Keratinocyte (primary cell): ENCODE measurements around the gene DMGDH. TPM values are rescaled to one million over a fixed set of nuclear protein-coding genes. Genes with fewer than 3 reads are reported as not detected.

ENCODE experiments used
- DNase-seq: peaks from one replicate; pipeline ENCODE4 v3.0.0-alpha.2; 2011; ENCODE audit warnings: low read depth, missing footprints, low spot score
- FAIRE-seq: peaks from 2 replicates; lab custom pipeline; 2011; peaks lifted over from hg19 to GRCh38; lab: Jason Lieb, UNC
- H2AFZ ChIP-seq: 2 replicates; pipeline ENCODE4 v1.6.0; 2012; ENCODE audit warnings: low read length, control low read depth, inconsistent platforms; ENCODE audit not compliant: control insufficient read depth
- H3K27ac ChIP-seq: 2 replicates; pipeline ENCODE4 v1.5.1; 2011; ENCODE audit warnings: low read length; ENCODE audit not compliant: control insufficient read depth, insufficient read depth
- H3K27me3 ChIP-seq: 3 replicates; pipeline ENCODE4 v1.6.0; 2011; ENCODE audit warnings: low read length; ENCODE audit not compliant: control insufficient read depth, insufficient read depth; ENCODE audit errors: extremely low read depth
- H3K36me3 ChIP-seq, 2 experiments: 2 replicates in 1 of 2; 3 replicates in 1 of 2; pipeline ENCODE4 v1.5.1; 2011; ENCODE audit warnings: low read length in 2 of 2, mild to moderate bottlenecking in 1 of 2; ENCODE audit not compliant: control insufficient read depth in 2 of 2, insufficient read depth in 2 of 2; ENCODE audit errors: extremely low read depth in 1 of 2
- H3K4me1 ChIP-seq: 3 replicates; pipeline ENCODE4 v1.5.1; 2011; ENCODE audit warnings: low read length; ENCODE audit not compliant: control insufficient read depth, insufficient read depth; ENCODE audit errors: extremely low read depth
- H3K4me2 ChIP-seq: 3 replicates; pipeline ENCODE4 v1.6.0; 2011; ENCODE audit warnings: low read depth, low read length; ENCODE audit not compliant: control insufficient read depth, insufficient read depth; ENCODE audit errors: extremely low read depth
- H3K4me3 ChIP-seq, 3 experiments: fragments of 200-600 bp in 1 of 3; sonication (generic) in 1 of 3; 2 replicates in 2 of 3; 3 replicates in 1 of 3; pipeline ENCODE4 v1.5.1; 2011 to 2016; ENCODE audit warnings: low read length in 3 of 3, mild to moderate bottlenecking in 3 of 3, control low read depth in 2 of 3, inconsistent platforms in 1 of 3, low read depth in 1 of 3, mixed read lengths in 1 of 3, mixed run types in 1 of 3, moderate library complexity in 1 of 3; ENCODE audit not compliant: control insufficient read depth in 2 of 3, insufficient read depth in 2 of 3; ENCODE audit errors: extremely low read depth in 1 of 3
- H3K79me2 ChIP-seq: 2 replicates; pipeline ENCODE4 v1.6.0; 2012; ENCODE audit warnings: low read length; ENCODE audit not compliant: control insufficient read depth, insufficient read depth
- H3K9ac ChIP-seq: 3 replicates; pipeline ENCODE4 v1.6.0; 2011; ENCODE audit warnings: low read length; ENCODE audit not compliant: control insufficient read depth, insufficient read depth; ENCODE audit errors: extremely low read depth
- H3K9me1 ChIP-seq: 3 replicates; pipeline ENCODE4 v1.6.0; 2011; ENCODE audit warnings: low read length; ENCODE audit not compliant: control insufficient read depth, insufficient read depth; ENCODE audit errors: extremely low read depth
- H3K9me3 ChIP-seq: 2 replicates; pipeline ENCODE4 v1.5.1; 2012; ENCODE audit warnings: low read depth, low read length; ENCODE audit not compliant: control insufficient read depth
- H4K20me1 ChIP-seq: 3 replicates; pipeline ENCODE4 v1.6.0; 2011; ENCODE audit warnings: low read length; ENCODE audit not compliant: control insufficient read depth, insufficient read depth; ENCODE audit errors: extremely low read depth
- CTCF ChIP-seq, 3 experiments: IDR thresholded peaks in 1 of 3; conservative IDR thresholded peaks in 1 of 3; optimal IDR thresholded peaks in 1 of 3; 2 replicates in 2 of 3; 3 replicates in 1 of 3; pipeline versions ENCODE3 to v1.5.1; 2011; ENCODE audit warnings: low read length in 3 of 3, mild to moderate bottlenecking in 3 of 3, moderate library complexity in 2 of 3, control low read depth in 1 of 3, inconsistent platforms in 1 of 3; ENCODE audit not compliant: insufficient read depth in 2 of 3; ENCODE audit errors: extremely low read depth in 1 of 3
- EZH2 ChIP-seq: IDR thresholded peaks from one replicate; pipeline ENCODE4 v1.6.1; 2012; ENCODE audit warnings: inconsistent platforms, mild to moderate bottlenecking, low read length, moderate library complexity
- dilution Hi-C: fragments of 300-500 bp; cut with MboI; formaldehyde crosslinking; loops from one replicate; pipeline ENCODE4 v1.7.0; 2020; ENCODE audit warnings: low sequenced_read_pairs; ENCODE audit not compliant: extremely low pct_ligation_motif_present
- polyA plus RNA-seq, 5 experiments: library from polyadenylated mRNA; depleted of rRNA in 3 of 5; stranded (reverse) in 3 of 5; stranded (forward) in 1 of 5; unstranded in 1 of 5; fragments of >200 nt; gene quantifications; 1 replicate in 1 of 5; 2 replicates in 3 of 5; 3 replicates in 1 of 5; pipeline versions ENCODE4 v1.2.1 to v1.2.3, GENCODE V29; 2011 to 2012; ENCODE audit warnings: missing spikeins in 2 of 5, low read depth in 1 of 5, low replicate concordance in 1 of 5

DMGDH gene
- polyA plus RNA-seq, 1 donor (not counting 4 experiments of a cell fraction or from before 2014, with no cell fraction given): 0.20 TPM

- H3K9me1 ChIP-seq: no peaks in the 10 kb centered on the region
- FAIRE-seq (no peak), DNase-seq (no peak)
- no peaks in the 10 kb centered on the region for H3K79me2 ChIP-seq
- peaks cover 36% of the 10 kb centered on the region for H3K27me3 ChIP-seq
- no peaks in the 10 kb centered on the region for H4K20me1 ChIP-seq
- no peaks in the 10 kb centered on the region for H3K4me1 ChIP-seq
- TF ChIP-seq CTCF (optimal IDR thresholded peaks at IDR 0.05 in 1 of 3, IDR thresholded peaks at IDR 0.05 in 1 of 3, conservative IDR thresholded peaks at IDR 0.05 in 1 of 3; ENCODE audit: extremely low read depth in 1 of 3, insufficient read depth in 2 of 3, low read length in 3 of 3): peak; percentile 57 to 63 (median 63)
- TF ChIP-seq EZH2: no peak
- no peak overlapping the region for H3K27ac ChIP-seq
- H3K9me3 ChIP-seq: no peaks in the 10 kb centered on the region
- no peak overlapping the region for H3K4me3 ChIP-seq
- H3K4me2 ChIP-seq: no peak overlapping the region
- H2AFZ ChIP-seq: no peak overlapping the region
- H3K36me3 ChIP-seq: no peaks in the 10 kb centered on the region
- dilution Hi-C loops: no loop called here
- no peak overlapping the region for H3K9ac ChIP-seq
Observed at GRCh38 chr5:79109527-79110492, 40.3 kb upstream of the DMGDH start.

- no peaks in the 10 kb centered on the region for H3K9me3 ChIP-seq
- no peaks in the 10 kb centered on the region for H3K36me3 ChIP-seq
- no peaks in the 10 kb centered on the region for H3K4me1 ChIP-seq
- H3K9me1 ChIP-seq: no peaks in the 10 kb centered on the region
- DNase-seq (no peak), FAIRE-seq (no peak)
- H3K4me3 ChIP-seq: no peak overlapping the region
- H3K79me2 ChIP-seq: no peaks in the 10 kb centered on the region
- no peak overlapping the region for H3K4me2 ChIP-seq
- no peak overlapping the region for H3K27ac ChIP-seq
- TF ChIP-seq EZH2: no peak
- no peak for TF ChIP-seq CTCF (optimal IDR thresholded peaks at IDR 0.05 in 1 of 3, IDR thresholded peaks at IDR 0.05 in 1 of 3, conservative IDR thresholded peaks at IDR 0.05 in 1 of 3; ENCODE audit: extremely low read depth in 1 of 3, insufficient read depth in 2 of 3, low read length in 3 of 3)
- no peak overlapping the region for H2AFZ ChIP-seq
- peaks cover 32% of the 10 kb centered on the region for H3K27me3 ChIP-seq
- no peak overlapping the region for H3K9ac ChIP-seq
- H4K20me1 ChIP-seq: no peaks in the 10 kb centered on the region
- dilution Hi-C loops: no loop called here
Observed at GRCh38 chr5:79108792-79109191, 39.3 kb upstream of the DMGDH start.
